GM21723 (cell line): ENCODE data around the gene CYP2W1.
"Not testable (repeated sequence)": the region's sequence is repeated elsewhere in the genome, so short reads cannot be mapped to it uniquely, and the experiment has no call there.

Experiments used
- ATAC-seq: cut with Tn5 transposase; IDR thresholded peaks from one replicate; pipeline ENCODE4 v1.9.1; 2021; ENCODE audit warnings: mild to moderate bottlenecking, moderate library complexity; ENCODE audit not compliant: unreplicated experiment

Gene CYP2W1

GRCh38 chr7:996079-996872 lies 13.3 kb downstream of the CYP2W1 start:
- ATAC-seq: no peak

DNA sequence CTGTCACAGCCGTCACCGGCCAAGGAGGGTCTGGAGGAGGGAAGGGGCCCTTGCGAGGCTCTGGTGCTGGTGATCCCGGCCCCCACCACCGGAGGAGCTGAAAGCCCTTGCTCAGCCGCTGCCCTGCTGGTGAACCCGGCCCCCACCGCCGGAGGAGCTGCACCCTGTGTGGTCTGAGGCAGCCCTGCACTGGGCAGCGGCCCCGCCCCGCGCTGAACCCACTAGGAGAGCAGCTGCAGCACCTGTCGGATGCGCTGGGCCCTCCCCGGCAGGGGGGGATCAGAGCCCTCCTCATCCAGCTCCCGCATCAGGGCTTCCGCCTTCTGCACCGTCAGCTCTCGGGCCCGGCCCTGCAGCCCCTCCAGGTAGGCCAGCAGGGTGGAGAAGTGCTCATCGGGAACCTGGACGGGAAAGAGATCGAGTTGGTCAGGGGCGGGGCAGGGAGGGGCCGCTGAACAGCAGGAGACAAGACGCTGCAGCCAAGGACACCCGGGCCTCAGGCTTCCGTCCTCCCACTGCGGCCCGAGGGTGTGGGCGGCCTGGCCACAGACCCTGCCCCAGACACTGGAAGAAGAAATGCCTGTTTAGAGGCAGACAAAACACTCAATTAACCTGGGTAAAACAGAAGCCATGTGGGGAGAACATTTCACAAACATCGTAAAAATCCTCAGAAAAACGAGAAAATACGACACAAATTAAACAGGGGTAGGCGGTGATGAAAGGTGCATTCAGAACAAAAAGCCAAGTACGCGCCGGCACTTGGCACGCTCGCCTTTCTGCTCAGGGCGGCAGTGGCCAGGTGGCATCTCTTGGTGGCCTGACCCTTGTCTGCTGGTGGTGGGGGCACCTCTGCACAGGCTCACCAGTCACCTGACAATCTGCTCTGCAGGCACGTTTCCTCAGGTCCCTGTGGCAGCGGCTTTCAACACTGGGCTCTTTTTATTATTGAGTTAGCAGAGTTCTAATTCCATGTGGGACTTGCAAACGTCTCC lies 14.7 kb downstream of the CYP2W1 start:
- no peak for ATAC-seq

DNA sequence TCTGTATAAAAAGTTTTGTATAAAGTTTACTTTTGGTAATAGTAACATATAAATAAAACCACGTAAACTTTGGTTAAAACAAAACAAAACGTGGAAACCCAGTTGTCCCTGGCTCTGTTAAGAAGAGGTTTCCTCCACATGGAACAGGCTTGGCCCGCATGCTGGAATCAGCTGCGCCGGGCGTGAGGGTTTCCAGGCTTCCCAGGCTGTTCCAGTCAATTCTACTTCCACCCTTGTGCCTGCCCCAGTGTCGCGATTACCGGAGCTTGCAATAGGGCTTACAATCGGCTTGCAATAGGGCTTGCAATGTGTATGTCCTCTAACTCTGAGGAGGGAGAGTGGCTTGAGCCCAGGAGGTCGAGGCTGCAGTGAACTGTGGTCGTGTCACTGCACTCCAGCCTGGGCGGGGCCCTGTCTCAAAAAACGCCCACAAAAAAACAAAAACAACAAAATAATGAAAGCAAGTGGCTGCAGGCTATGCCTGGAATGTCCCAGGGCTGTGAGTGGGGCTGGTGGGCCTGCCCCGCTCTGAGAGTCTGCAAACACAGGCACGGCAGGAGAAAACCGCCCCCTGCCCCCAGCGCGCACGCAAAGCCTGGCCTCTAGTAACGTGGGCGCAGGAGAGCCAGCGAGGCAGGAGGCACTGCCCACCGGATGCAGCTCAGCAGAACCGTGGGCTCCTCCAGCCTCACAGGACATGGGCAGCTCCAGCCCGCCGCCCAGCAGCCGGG lies 16.3 kb downstream of the CYP2W1 start:
- ATAC-seq: no peak

DNA sequence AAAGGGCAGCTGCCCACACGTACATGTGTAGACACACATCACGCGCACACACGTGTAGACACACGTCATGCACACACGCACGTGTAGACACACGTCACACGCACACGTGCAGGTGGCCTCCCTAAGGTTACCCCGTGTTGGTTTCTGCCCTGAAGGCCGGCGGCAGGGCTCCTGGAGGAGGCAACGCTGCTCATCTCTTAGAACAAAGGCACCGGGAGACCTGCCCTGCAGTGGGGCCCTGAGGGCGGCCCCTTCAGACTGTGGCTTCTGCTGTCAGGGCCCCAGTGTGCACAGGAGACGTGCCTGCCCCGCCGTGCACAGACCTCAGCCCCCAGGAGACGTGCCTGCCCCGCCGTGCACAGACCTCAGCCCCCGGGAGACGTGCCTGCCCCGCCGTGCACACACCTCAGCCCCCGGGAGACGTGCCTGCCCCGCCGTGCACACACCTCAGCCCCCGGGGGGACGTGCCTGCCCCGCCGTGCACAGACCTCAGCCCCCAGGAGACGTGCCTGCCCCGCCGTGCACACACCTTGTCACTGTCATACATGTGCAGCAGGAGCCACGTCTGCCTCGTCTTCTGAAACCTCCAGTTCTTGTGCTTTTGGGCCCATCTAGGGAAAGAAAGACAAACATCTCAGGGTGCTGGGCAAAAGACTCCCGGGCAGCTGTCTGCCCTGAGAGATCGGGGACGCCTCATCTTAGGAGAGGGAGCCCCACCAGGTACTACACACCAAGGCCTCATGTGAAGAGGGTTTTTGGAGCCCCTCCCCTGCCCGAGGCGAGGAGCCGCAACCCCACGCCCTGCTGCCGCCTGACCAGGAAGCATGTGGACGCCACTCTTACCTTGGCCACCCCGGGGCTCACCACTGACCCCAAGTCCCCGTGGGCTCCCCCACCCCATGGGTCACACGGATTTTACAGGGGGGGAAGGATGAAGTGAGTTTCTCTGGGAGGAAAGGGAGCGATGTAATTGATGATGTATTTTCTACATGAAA lies 17.3 kb downstream of the CYP2W1 start:
- ATAC-seq: no peak

- ATAC-seq: not testable (repeated sequence)
Measured at GRCh38 chr7:1001069-1001770, 18.2 kb downstream of the CYP2W1 start.

- ATAC-seq: not testable (repeated sequence)
Measured at GRCh38 chr7:1002026-1002425, 19.0 kb downstream of the CYP2W1 start.

- ATAC-seq: not testable (repeated sequence)
Measured at GRCh38 chr7:1002445-1002844, 19.5 kb downstream of the CYP2W1 start.

GRCh38 chr7:1004018-1004852 lies 21.3 kb downstream of the CYP2W1 start:
- ATAC-seq: no peak

GRCh38 chr7:1005303-1005702 lies 22.3 kb downstream of the CYP2W1 start:
- no peak for ATAC-seq

GRCh38 chr7:1007901-1008300 lies 24.9 kb downstream of the CYP2W1 start:
- ATAC-seq: no peak

- ATAC-seq: no peak
Measured at GRCh38 chr7:1008733-1009363, 25.9 kb downstream of the CYP2W1 start.

- ATAC-seq: no peak
Measured at GRCh38 chr7:1009747-1010146, 26.8 kb downstream of the CYP2W1 start.

- no peak for ATAC-seq
Measured at GRCh38 chr7:1010226-1010625, 27.2 kb downstream of the CYP2W1 start.

GRCh38 chr7:1011297-1012003 lies 28.5 kb downstream of the CYP2W1 start:
- no peak for ATAC-seq

DNA sequence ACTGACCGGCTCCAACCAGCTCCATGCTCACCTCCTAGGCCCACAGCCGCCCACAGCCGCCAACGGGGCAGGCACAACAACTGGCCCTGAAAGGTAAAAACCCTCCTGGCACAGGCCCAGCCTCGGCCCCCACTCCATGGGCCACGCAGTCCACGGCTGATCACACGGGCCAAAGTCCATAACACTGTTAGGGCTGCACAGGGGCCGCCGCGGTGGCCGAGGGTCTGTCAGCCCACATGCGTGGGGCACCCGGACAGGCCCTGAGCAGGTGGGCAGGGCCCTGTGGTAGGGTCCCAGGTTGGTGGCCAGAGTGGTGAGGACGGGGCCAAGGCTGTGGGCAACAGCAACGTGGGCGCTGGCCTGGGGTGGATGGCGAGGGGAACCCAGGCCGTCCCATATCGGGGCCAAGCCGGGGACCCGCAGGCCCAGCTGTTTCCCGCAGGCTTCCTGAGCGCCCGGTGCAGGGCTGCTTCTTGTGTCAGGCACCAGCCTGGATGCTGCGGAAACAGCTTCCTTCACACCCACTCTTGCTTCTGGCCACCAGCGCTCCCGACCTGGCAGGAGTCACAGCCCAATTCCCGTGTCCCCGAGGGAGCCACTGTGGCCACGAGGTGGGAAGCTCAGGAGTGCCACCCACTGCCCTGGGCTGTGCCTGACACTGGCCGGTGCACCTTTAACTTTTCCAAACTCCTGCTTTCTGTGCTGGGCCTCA lies 29.2 kb downstream of the CYP2W1 start:
- no peak for ATAC-seq

GRCh38 chr7:1012716-1013095 lies 29.7 kb downstream of the CYP2W1 start:
- ATAC-seq: no peak

- ATAC-seq: no peak
Measured at GRCh38 chr7:1013581-1013980, 30.6 kb downstream of the CYP2W1 start.
